Pulmonary artery endothelial cell (primary cell): ENCODE results near the gene FFAR3. TPM values are rescaled to one million over a fixed set of nuclear protein-coding genes. Genes with fewer than 3 reads are reported as not detected.

Experiments
- DNase-seq: peaks from one replicate; pipeline ENCODE4 v3.0.0-alpha.2; 2011; ENCODE audit warnings: low read depth, low spot score
- total RNA-seq: library from RNA; depleted of rRNA; stranded (reverse); fragments of >200 nt; gene quantifications from 2 replicates; pipeline ENCODE4 v1.2.3, GENCODE V29; 2014

The FFAR3 gene
- total RNA-seq, 1 donor from 2014 or later: not detected

GRCh38 chr19:35330475-35330874 is 27.8 kb upstream of the FFAR3 start:
- no peak for DNase-seq

- no peak for DNase-seq
Measured at GRCh38 chr19:35331551-35332214, 26.6 kb upstream of the FFAR3 start.

GRCh38 chr19:35332817-35333216 is 25.4 kb upstream of the FFAR3 start:
- no peak for DNase-seq

GRCh38 chr19:35334144-35334753 is 24.0 kb upstream of the FFAR3 start:
- DNase-seq: no peak

GRCh38 chr19:35336166-35336955 is 21.9 kb upstream of the FFAR3 start:
- DNase-seq: no peak

- no peak for DNase-seq
Measured at GRCh38 chr19:35337097-35337983, 20.9 kb upstream of the FFAR3 start.

GRCh38 chr19:35337984-35338296 is 20.3 kb upstream of the FFAR3 start:
- DNase-seq: no peak

GRCh38 chr19:35340431-35340830 is 17.8 kb upstream of the FFAR3 start:
- DNase-seq: no peak

- DNase-seq: no peak
Measured at GRCh38 chr19:35341006-35341405, 17.3 kb upstream of the FFAR3 start.

- DNase-seq: no peak
Measured at GRCh38 chr19:35341565-35342225, 16.6 kb upstream of the FFAR3 start.

- no peak for DNase-seq
Measured at GRCh38 chr19:35342430-35342829, 15.8 kb upstream of the FFAR3 start.

GRCh38 chr19:35344511-35345031 is 13.7 kb upstream of the FFAR3 start:
- no peak for DNase-seq

- no peak for DNase-seq
Measured at GRCh38 chr19:35345671-35346111, 12.6 kb upstream of the FFAR3 start.

GRCh38 chr19:35346193-35347052 is 11.8 kb upstream of the FFAR3 start:
- DNase-seq: no peak

GRCh38 chr19:35347171-35347929 is 10.9 kb upstream of the FFAR3 start, which contains the start of gene FFAR1:
Gene FFAR1, plus strand, starts transcription at chr19:35347902. Its CDS starts 3,650 bp downstream, at chr19:35351552.
- DNase-seq: no peak

- no peak for DNase-seq
Measured at GRCh38 chr19:35347930-35348298, 10.3 kb upstream of the FFAR3 start.

GRCh38 chr19:35348911-35349611 is 9.2 kb upstream of the FFAR3 start:
- no peak for DNase-seq
